HG03521 (cell line): ENCODE results near the gene CADPS2.
"Not testable (repeated sequence)": the region's sequence is repeated elsewhere in the genome, so short reads cannot be mapped to it uniquely, and the experiment has no call there.

ENCODE experiments used
- ATAC-seq: cut with Tn5 transposase; IDR thresholded peaks from one replicate; pipeline ENCODE4 v1.9.1; 2021; ENCODE audit warnings: mild to moderate bottlenecking, moderate library complexity; ENCODE audit not compliant: unreplicated experiment

The CADPS2 gene

DNA sequence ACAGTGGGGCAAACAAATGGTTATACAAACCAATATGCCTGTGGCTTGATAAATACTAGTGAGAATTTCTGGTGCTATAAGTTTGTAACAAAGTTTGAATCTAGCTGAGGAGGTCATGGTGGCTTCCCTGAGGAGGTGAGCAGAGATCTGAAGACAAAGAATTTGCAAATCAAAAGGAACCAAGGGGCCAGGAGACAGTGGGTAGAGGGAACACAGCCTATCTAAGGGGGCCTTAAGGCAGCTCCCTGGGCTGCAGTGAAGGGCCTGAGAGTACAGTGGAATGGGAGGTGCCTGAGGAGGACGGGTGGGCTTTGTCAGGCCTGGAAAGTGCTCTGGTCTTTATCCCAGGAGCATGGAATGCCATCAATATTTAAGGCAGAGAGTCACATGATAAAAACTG, 209.1 kb downstream of the CADPS2 start:
- ATAC-seq: no peak

- no peak for ATAC-seq
Measured at GRCh38 chr7:122676466-122676865, 209.8 kb downstream of the CADPS2 start.

DNA sequence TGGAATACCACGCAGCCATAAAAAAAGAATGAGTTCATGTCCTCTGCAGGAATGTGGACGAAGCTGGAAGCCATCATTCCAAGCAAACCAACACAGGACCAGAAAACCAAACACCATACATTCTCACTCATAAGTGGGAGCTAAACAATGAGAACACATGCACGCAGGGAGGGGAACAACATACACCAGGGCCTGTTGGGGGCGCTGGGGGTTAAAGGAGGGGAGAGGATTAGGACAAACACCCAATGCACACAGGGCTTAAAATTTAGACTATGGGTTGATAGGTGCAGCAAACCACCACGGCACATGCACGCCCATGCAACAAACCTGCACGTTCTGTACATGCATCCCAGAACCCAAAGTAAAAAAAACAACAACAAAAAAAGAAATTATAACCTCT, 210.6 kb downstream of the CADPS2 start:
- no peak for ATAC-seq

DNA sequence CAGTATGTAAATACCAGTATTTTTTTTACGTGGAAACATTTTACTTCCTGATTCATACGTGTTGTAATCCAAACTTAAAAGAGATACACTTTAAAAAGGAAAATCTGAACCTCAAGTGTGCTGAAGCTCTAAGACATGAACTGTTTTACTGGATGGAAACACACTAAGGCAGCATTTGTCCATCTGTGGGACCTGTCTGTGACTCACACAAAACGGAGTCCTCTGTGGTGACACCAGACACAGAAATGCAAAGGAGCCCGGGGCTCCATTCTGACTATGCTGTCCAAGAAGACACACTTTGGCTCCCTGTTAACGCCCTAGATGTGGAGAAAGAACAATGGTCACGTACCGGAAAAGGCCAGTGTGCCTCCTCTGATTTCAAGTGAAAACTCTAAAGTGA, 211.2 kb downstream of the CADPS2 start:
- ATAC-seq: no peak

DNA sequence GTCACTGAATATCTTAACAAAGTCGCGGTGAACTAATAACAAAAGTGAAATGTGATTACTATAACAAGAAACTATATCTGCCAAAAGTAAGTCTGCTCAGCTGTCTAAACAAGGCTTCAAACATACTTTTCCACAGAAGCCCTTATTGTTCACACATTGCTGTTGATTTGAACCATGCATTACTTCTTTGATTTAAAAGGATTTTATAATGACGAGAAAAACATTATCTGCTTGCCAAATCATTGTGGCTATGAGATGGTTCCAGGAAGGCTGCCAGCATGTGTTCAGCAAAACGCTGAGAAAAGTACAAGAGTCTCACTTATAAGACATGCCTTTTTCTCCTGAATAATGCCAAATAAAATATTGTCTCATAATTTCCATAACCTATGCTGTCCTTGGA, 211.8 kb downstream of the CADPS2 start:
- no peak for ATAC-seq

DNA sequence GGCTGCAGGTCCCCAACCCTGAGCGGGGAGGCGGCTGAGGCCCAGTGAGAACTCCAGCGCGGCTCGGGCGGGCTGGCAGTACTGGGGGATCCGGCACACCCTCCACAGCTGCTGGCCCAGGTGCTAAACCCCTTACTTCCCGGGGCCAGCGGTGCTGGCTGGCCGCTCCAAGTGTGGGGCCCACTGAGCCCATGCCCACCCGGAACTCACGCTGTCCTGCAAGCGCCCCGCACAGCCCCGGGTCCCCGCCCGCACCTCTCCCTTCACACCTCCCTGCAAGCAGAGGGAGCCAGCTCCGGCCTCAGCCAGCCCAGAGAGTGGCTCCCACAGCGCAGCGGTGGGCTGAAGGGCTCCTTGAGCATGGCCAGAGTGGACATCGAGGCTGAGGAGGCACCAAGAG, 212.3 kb downstream of the CADPS2 start:
- ATAC-seq: no peak

DNA sequence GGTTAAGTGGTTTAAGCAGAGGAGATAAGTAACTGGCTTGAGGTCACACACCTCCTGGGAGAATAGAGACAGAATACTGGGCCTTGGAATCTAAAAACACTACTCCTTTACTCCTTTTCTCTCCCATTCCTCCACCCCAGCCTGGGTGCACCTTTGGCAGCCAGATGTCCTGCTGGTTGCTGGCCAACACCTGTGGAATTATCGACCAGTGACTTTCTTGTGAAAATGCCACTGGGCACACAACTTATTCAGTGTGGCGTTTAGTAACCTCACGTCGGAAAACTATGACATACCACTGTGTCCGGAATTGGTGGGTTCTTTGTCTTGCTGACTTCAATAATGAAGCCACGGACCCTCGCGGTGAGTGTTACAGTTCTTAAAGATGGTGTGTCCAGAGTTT, 213.7 kb downstream of the CADPS2 start:
- ATAC-seq: no peak

DNA sequence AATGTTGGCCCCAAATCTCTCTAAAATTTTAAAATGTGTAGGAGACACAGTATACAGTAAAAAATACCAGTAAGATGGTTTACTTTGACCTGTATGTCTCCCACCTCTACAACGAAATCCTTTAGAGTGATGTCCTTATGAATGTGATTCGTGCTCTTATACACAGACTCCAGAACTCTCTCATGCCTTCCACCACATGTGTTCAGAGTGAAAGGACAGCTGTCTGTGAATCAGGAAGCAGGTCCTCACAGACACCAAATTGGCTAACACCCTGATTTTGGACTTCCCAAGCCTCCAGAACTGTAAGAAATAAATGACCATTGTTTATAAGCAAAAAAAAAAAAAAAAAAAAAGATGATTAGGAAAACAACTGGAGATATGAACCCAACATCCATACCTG, 222.5 kb downstream of the CADPS2 start:
- ATAC-seq: no peak

GRCh38 chr7:122658856-122659255, 227.4 kb downstream of the CADPS2 start:
- ATAC-seq: no peak

DNA sequence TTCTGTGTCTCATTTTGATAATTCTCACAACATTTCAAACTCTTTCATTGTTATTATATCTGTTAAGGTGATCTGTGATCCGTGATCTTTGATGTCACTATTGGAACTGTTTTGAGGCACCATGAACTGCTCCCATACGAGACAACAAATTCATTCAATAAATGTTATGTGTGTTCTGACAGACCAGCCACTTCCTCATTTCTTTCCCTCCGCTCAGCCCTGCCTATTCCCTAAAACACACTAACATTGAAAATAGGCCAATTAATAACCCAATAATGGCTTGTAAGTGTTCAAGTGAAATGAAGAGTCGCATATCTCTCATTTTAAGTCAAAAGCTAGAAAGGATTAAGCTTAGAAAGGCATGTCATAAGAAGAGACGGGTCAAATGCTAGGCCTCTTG, 232.6 kb downstream of the CADPS2 start:
- no peak for ATAC-seq

- no peak for ATAC-seq
Measured at GRCh38 chr7:122652876-122653275, 233.4 kb downstream of the CADPS2 start.

GRCh38 chr7:122651451-122651850, 234.8 kb downstream of the CADPS2 start:
- ATAC-seq: no peak

DNA sequence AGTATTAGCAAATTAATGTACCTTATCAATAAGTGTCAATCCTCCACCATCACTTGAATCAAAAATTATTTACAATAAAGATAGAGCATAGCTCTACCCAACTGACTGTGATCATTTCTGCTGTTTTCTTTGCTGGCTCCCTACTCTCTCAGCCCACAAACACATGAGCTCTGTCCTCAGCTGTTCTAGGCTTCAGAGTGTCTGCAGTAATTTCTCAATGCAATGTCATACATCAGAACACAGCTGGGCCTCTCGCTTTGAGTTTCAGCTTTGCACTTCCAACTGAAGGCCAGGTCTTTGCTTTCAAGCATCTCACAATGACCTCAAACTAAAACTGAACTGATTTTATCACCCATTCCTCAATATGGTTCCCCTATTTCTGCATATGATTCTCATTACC, 243.0 kb downstream of the CADPS2 start:
- no peak for ATAC-seq

GRCh38 chr7:122638459-122638858, 247.8 kb downstream of the CADPS2 start:
- ATAC-seq: no peak

- ATAC-seq: no peak
Measured at GRCh38 chr7:122637784-122638183, 248.5 kb downstream of the CADPS2 start.

GRCh38 chr7:122635481-122635880, 250.8 kb downstream of the CADPS2 start:
- not testable (repeated sequence) for ATAC-seq

GRCh38 chr7:122633472-122633871, 252.8 kb downstream of the CADPS2 start:
- no peak for ATAC-seq

DNA sequence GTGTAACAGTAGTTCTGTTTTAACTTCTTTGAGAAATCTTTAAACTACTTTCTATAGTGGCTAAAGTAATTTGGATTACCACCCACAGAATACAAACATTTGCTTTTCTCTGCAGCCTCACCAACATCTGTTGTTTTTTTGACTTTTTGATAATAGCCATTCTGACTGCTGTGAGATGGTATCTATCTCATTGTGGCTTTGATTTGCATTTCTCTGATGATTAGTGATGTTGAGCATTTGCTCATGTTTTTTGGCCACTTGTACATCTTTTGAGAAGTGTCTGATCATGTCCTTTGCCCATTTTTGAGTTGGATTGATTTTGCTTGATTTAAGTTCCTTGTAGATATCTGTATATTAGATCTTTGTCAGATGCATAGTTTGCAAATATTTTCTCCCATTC, 254.0 kb downstream of the CADPS2 start:
- no peak for ATAC-seq

- ATAC-seq: no peak
Measured at GRCh38 chr7:122629412-122629953, 256.8 kb downstream of the CADPS2 start.

- ATAC-seq: no peak
Measured at GRCh38 chr7:122628651-122629411, 257.4 kb downstream of the CADPS2 start.

DNA sequence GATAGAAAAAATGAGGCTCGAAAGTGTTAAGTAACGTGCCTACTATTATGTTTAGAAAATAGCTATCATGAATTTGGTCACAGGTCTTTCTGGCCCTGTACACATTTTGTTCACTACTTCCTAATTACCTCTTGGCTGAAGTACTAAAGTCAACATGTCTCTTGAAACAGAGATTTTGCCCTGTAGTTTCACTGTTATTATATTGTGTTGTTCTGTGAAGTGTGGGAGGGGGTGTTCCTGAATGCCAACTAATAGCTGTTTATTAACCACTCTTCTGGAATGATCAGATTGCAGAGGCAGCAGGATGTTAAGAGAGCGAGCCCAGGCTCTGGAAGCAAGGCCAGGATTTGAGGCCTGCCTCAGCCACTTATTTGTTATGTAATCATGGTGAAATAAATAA, 259.5 kb downstream of the CADPS2 start:
- no peak for ATAC-seq

GRCh38 chr7:122622682-122623081, 263.6 kb downstream of the CADPS2 start:
- ATAC-seq: no peak

DNA sequence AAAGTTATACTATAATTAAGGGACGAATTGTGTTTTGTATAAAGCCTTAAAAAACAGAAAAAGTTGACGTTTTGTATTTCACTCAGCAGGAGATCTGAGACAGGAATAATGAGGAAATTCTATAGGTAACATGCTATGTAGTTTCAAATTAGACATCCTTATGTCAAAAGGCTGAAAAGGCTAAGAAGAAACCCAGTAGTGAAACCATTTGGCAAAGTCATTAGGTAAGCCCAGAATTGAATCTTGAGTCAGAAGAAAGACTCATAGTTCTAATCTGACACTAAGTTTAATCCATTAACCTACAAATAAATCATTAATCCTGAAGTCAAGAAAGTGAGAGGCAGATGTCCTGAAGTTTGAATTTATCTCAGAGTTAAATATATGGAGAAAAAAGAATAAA, 266.6 kb downstream of the CADPS2 start:
- no peak for ATAC-seq
